Measurements from ENCODE around the gene DPP4. TPM values are rescaled to one million over a fixed set of nuclear protein-coding genes. Genes with fewer than 3 reads are reported as not detected.

Gene DPP4
- total RNA-seq, 1 donor from 2014 or later, result 1.7 TPM

GRCh38 chr2:162113776-162114168, 39.8 kb upstream of the DPP4 start:
- H3K27me3 ChIP-seq, result no peaks in the 10 kb centered on the region
- no peak overlapping the region for H3K4me3 ChIP-seq

DNA sequence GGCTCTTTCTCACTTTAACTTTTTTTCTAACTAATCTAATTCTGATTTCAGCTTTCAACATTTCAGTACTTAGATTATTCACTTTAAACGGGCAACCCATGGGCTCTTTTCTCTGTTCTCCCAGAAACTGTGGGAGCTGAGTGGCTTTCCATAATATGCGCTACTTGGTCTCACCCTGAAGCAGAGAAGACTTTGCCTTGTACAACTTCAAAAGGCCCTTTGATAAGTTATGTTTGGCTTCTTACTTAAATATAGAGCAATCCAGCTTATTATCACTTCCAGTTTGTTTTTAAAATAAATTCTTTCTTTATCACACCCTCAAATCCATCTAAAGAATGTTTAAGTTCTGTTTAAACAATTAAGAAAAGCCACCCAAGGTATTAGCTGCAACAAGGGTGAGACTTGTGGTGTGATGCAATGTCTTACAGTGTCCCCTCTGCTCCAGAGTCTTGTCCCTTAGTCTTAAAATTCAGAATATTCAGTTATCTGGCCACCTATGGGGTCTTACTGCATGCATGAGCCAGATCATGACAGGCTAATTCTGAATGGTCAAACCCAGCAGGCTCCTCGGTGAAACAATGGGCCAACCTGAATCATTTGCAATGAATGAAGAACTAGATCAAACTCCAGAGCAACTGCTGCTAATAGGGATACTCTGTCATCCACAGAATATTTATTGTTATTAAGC, 39.2 kb upstream of the DPP4 start:
- no peaks in the 10 kb centered on the region for H3K9me3 ChIP-seq
- intact Hi-C loops (cut with DNase I), result no loop called here
- DNase-seq (ENCODE audit: low spot score in 2 of 2), result no peak
- TF ChIP-seq CTCF (IDR thresholded peaks at IDR 0.05), result no peak
- H3K36me3 ChIP-seq, result no peaks in the 10 kb centered on the region
- H3K4me3 ChIP-seq, result no peak overlapping the region
- H3K27me3 ChIP-seq, result no peaks in the 10 kb centered on the region
- no peak overlapping the region for H3K27ac ChIP-seq
- no peaks in the 10 kb centered on the region for H3K4me1 ChIP-seq

More at GRCh38 chr2:162113776-162114168, 39.8 kb upstream of the DPP4 start:
- no peak for DNase-seq (ENCODE audit: low spot score in 2 of 2)
- intact Hi-C loops (cut with DNase I), result no loop called here
- Histone ChIP-seq H3K36me3 (no peaks in the 10 kb centered on the region), H3K9me3 (no peaks in the 10 kb centered on the region), H3K27ac (no peak overlapping the region), H3K4me1 (peaks cover 0 to 3% of the 10 kb centered on the region in 2 donors)
- no peak for TF ChIP-seq CTCF (IDR thresholded peaks at IDR 0.05)

- Histone ChIP-seq H3K36me3 (no peaks in the 10 kb centered on the region), H3K27me3 (no peaks in the 10 kb centered on the region), H3K4me1 (no peaks in the 10 kb centered on the region), H3K9me3 (no peaks in the 10 kb centered on the region), H3K4me3 (no peak overlapping the region), H3K27ac (no peak overlapping the region)
- no peak for DNase-seq (ENCODE audit: low spot score in 2 of 2)
- TF ChIP-seq CTCF (IDR thresholded peaks at IDR 0.05), result no peak
- intact Hi-C loops (cut with DNase I), result no loop called here
Measured at GRCh38 chr2:162111958-162112850, 38.2 kb upstream of the DPP4 start.

DNA sequence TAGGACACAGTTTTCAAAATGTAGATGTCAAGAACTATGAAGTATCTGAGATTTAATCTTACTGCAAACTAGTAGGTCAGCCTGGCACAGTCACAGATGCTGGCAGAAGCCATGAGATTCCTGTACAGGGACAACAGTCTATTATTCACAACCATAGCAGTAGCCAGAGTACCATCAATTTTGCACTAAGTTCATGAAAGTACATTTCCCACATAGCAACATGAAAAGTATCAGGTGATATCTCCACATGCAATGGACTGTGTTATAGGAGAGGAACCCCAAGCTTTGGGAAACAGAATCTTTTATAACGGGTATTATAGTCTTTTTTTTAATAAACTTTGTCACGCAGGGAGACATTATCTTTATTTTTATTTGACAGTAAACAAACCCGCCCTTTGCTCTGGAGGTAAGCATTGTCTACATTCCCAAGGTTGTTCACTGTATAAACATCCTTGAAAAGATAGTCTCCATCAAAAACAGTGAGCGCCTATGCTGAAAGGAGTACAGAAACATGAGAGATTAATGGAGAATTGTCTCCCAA, 33.4 kb upstream of the DPP4 start:
- Histone ChIP-seq H3K4me1 (no peaks in the 10 kb centered on the region), H3K4me3 (no peak overlapping the region), H3K27ac (no peak overlapping the region), H3K36me3 (no peaks in the 10 kb centered on the region), H3K9me3 (no peaks in the 10 kb centered on the region), H3K27me3 (no peaks in the 10 kb centered on the region)
- DNase-seq (ENCODE audit: low spot score in 2 of 2), result no peak
- no peak for TF ChIP-seq CTCF (IDR thresholded peaks at IDR 0.05)
- intact Hi-C loops (cut with DNase I), result no loop called here

- no peak for TF ChIP-seq CTCF (IDR thresholded peaks at IDR 0.05)
- H3K27ac ChIP-seq, result no peak overlapping the region
- no peak for DNase-seq (ENCODE audit: low spot score in 2 of 2)
- H3K36me3 ChIP-seq, result no peaks in the 10 kb centered on the region
- H3K9me3 ChIP-seq, result no peaks in the 10 kb centered on the region
- H3K4me1 ChIP-seq, result no peaks in the 10 kb centered on the region
- intact Hi-C loops (cut with DNase I), result no loop called here
- no peak overlapping the region for H3K4me3 ChIP-seq
- no peaks in the 10 kb centered on the region for H3K27me3 ChIP-seq
Measured at GRCh38 chr2:162106746-162107145, 32.7 kb upstream of the DPP4 start.
